T-helper 2 cell treated with Interferon-gamma antibody and Interleukin-4, amounts not matched to agents 5 μg/mL and 100 μg/mL, for 36 hours (primary cell): ENCODE results near the gene PRKAR2B.

Source experiments
- DNase-seq: peaks from one replicate; pipeline ENCODE4 v3.0.0; 2021; ENCODE audit warnings: low spot score
- H3K27ac Mint-ChIP-seq: one replicate; pipeline ENCODE4 v1.8.0; 2021; ENCODE audit warnings: mild to moderate bottlenecking, mixed read lengths
- H3K27me3 Mint-ChIP-seq: one replicate; pipeline ENCODE4 v1.8.0; 2021; ENCODE audit warnings: low read depth, mixed read lengths
- H3K36me3 Mint-ChIP-seq: one replicate; pipeline ENCODE4 v1.8.0; 2021; ENCODE audit warnings: low read depth, mixed read lengths
- H3K4me1 Mint-ChIP-seq: one replicate; pipeline ENCODE4 v1.8.0; 2021; ENCODE audit warnings: low read depth, mixed read lengths
- H3K4me3 Mint-ChIP-seq: one replicate; pipeline ENCODE4 v1.8.0; 2022; ENCODE audit warnings: mild to moderate bottlenecking, moderate library complexity, mixed read lengths
- H3K9me3 Mint-ChIP-seq: one replicate; pipeline ENCODE4 v1.8.0; 2021; ENCODE audit warnings: mixed read lengths

PRKAR2B gene

DNA sequence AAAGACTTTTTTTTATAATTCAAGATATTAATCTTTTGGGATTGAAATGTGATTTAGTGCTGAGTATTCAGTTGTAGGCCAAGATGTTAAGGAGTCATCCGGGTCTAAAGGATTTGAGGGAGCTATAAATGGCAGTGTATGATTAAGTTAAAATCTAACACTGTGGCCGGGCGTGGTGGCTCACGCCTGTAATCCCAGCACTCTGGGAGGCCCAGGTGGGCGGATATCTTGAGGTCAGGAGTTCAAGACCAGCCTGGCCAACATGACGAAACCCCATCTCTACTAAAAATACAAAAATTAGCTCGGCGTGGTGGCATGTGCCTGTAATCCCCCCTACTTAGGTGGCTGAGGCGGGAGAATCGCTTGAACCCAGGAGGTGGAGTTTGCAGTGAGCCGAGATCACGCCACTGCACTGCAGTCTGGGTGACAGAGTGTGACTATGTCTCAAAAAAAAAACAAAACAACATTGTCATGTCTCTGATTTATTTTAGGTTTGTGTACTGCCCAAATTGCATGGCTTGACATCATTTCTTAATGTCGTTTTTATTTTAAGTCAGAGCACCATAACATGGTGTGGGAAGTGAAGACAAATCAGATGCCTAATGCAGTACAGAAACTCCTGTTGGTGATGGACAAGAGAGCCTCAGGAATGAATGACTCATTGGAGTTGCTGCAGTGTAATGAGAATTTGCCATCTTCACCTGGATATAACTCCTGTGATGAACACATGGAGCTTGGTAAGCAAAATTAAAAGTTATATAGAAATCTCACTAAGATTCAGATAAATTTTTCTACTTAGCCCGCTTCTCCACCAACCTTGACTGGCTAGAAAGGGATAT is 135.0 kb downstream of the PRKAR2B start:
- Mint-ChIP-seq H3K27ac (no peak overlapping the region), H3K4me1 (peaks cover 6% of the 10 kb centered on the region), H3K4me3 (no peak overlapping the region), H3K36me3 (peaks cover 19% of the 10 kb centered on the region), H3K27me3 (no peaks in the 10 kb centered on the region), H3K9me3 (no peaks in the 10 kb centered on the region)
- DNase-seq, result no peak

DNA sequence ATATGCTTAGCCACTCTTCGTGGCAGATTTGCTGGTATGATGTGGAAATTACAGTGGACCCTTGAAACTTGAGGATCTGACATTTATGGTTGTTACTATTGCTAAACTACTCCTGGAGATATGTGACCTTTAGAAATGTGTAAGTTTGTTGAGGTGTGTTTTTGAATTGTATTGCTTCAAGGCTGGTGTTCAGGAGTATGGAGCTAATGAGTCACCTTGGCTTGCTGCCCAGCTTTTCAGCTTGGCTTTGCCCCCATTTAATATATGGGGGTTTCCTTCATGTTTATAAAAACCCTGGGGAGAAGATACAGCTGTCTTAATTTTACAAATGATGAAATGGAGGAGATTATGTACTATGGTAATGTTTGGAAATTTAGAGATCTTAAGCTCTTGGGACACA is 135.9 kb downstream of the PRKAR2B start:
- Mint-ChIP-seq H3K36me3 (peaks cover 22% of the 10 kb centered on the region), H3K27ac (no peak overlapping the region), H3K27me3 (no peaks in the 10 kb centered on the region)

DNA sequence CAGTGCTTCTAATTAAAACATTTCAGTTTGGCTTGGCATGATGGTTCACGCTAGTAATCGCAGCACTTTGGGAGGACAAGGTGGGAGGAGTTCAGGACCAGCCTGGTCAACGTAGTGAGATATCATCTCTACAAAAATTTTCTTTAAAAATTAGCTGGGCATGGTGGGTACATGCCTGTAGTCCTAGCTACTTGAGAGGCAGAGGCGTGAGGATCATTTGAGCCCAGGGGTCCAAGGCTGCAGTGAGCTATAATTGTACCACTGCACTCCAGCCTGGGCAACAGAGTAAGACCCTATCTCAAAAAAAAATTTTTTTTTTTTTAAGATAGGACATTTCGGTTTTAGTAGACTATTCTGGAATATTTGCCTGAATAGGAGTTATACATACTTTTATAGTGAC is 136.7 kb downstream of the PRKAR2B start:
- H3K27me3 Mint-ChIP-seq, result no peaks in the 10 kb centered on the region
- no peak overlapping the region for H3K4me3 Mint-ChIP-seq
- no peaks in the 10 kb centered on the region for H3K9me3 Mint-ChIP-seq
- no peak for DNase-seq
- peaks cover 6% of the 10 kb centered on the region for H3K4me1 Mint-ChIP-seq
- peaks cover 26% of the 10 kb centered on the region for H3K36me3 Mint-ChIP-seq
- H3K27ac Mint-ChIP-seq, result no peak overlapping the region

More for the DNA sequence above, 135.9 kb downstream of the PRKAR2B start:
- H3K9me3 Mint-ChIP-seq, result no peaks in the 10 kb centered on the region
- peaks cover 6% of the 10 kb centered on the region for H3K4me1 Mint-ChIP-seq
- DNase-seq, result no peak
- H3K4me3 Mint-ChIP-seq, result no peak overlapping the region

DNA sequence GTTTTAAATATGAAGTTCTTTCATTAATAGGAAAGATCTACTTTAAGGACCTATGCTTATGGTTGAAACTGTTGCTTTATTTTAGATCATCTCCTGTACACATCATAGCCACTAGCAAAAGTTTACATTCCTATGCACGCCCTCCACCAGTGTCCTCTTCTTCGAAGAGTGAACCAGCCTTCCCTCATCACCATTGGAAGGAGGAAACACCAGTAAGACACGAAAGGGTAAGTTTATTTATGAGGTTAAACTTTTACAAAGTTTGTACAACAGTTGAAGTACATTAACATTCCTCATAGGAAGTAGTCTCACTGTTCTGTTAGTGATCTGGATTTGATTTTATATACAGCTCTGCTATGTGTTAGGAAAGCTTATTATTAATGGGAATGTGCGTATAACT is 141.2 kb downstream of the PRKAR2B start:
- no peak for DNase-seq
- H3K27ac Mint-ChIP-seq, result no peak overlapping the region
- H3K9me3 Mint-ChIP-seq, result no peaks in the 10 kb centered on the region
- peaks cover 38% of the 10 kb centered on the region for H3K36me3 Mint-ChIP-seq
- no peaks in the 10 kb centered on the region for H3K4me1 Mint-ChIP-seq
- no peak overlapping the region for H3K4me3 Mint-ChIP-seq
- H3K27me3 Mint-ChIP-seq, result no peaks in the 10 kb centered on the region

DNA sequence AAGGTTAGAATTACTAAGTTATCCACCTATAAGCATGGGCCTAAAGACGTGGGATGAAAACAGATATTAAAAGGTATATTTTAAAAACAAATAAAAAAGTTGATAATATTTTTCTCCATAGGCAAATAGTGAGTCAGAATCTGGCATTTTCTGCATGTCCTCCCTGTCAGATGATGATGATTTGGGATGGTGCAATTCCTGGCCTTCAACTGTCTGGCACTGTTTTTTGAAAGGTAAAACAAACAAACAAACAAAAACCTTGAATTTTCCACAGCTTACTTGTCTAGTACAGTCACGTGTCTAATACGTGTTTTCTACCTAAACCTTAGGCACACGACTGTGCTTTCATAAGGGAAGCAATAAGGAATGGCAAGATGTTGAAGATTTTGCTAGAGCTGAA is 141.7 kb downstream of the PRKAR2B start:
- Mint-ChIP-seq H3K4me1 (no peaks in the 10 kb centered on the region), H3K36me3 (peaks cover 33% of the 10 kb centered on the region), H3K27ac (no peak overlapping the region), H3K4me3 (no peak overlapping the region), H3K27me3 (no peaks in the 10 kb centered on the region), H3K9me3 (no peaks in the 10 kb centered on the region)
- no peak for DNase-seq

DNA sequence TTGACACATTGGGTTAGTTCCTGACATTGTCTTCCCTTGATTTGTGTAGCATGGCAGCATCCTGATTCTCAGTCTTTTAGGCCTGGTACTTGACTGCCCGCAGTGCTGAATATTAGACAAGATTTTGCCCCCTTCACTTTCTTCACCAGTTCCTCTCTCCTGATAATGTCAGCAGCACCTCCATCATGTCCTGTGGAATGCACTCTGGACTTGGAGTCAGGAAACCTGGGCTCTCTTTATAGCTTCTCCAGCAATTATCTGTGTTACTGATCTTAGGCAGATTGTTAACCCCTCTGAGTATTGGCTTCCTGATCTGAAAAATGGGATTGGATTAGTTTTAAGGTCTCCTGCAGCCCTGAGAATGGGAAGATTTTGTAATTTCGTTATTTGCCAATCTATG is 143.3 kb downstream of the PRKAR2B start:
- Mint-ChIP-seq H3K27ac (no peak overlapping the region), H3K9me3 (no peaks in the 10 kb centered on the region), H3K27me3 (no peaks in the 10 kb centered on the region), H3K4me3 (no peak overlapping the region), H3K36me3 (peaks cover 36% of the 10 kb centered on the region), H3K4me1 (no peaks in the 10 kb centered on the region)
- no peak for DNase-seq

DNA sequence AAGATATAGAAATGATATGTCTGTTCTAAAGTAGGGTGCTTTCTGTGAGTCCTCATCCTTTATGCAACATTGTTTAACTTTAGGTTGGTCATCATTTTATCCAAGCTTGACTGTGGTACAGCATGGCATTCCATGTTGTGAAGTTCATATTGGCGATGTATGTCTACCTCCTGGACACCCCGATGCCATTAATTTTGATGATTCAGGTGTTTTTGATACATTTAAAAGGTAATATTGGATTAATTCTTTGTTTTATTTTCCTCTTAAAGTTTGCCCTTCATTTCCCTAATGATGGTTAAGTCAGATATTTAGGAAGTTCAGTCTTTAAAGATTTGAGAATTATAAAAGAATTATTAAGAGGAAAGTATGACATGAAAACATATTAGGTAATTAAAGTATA is 145.6 kb downstream of the PRKAR2B start:
- Mint-ChIP-seq H3K4me3 (no peak overlapping the region), H3K27me3 (no peaks in the 10 kb centered on the region), H3K36me3 (peaks cover 32% of the 10 kb centered on the region), H3K4me1 (peaks cover 2% of the 10 kb centered on the region), H3K9me3 (no peaks in the 10 kb centered on the region), H3K27ac (no peak overlapping the region)
- no peak for DNase-seq

DNA sequence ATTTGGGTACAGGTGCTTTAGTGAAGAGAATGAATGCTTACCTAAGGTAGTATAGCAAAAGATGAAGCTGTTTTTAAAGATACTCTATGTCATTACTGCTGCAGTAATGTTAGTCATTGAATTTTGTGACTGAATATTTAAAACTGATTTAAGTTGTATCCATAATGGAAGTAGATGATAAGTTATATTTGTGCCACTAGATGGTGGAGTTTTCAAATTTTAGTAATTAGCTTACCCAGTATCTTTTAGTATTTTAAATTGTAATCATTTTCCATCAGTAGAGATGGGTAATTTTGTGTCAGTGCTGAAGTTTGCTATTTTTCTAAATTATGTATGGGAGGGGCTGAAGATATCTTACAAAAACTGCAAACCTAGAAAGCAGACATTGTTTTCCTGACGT is 149.5 kb downstream of the PRKAR2B start:
- H3K36me3 Mint-ChIP-seq, result peaks cover 21% of the 10 kb centered on the region

DNA sequence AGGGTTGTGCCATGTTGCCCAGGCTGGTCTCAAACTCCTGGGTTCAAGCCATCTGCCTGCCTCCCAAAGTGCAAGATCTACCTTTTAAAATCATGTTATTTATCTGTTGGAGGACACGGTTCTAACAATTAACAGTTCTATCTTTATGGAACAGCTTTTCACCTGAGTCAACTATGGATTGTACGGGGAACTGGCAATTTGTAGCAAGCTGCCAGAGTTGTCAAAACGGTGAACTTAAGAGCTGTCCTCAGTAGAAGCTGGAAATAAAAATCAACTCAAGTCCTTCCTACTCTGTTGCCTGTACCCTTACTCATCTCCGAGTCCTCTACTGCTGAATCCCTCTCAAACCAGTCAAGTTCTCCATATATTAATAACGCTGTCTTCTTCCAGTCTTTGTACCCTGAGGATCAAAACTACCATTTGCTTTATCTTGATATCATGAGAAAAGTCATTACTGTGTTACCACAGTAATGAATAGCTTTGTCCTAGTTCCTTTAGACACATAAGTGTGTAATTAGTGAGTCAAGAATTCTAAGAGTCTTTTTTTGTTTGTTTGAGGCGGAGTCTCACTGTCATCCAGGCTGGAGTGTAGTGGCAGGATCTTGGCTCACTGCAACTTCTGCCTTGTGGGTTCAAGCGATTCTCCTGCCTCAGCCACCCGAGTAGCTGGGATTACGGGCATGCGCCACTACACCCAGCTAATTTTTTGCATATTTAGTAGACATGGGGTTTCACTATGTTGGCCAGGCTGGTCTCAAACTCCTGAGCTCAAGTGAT is 152.5 kb downstream of the PRKAR2B start:
- Mint-ChIP-seq H3K4me3 (no peak overlapping the region), H3K36me3 (peaks cover 36% of the 10 kb centered on the region), H3K4me1 (peaks cover 2% of the 10 kb centered on the region), H3K27ac (no peak overlapping the region), H3K27me3 (no peaks in the 10 kb centered on the region), H3K9me3 (no peaks in the 10 kb centered on the region)
- no peak for DNase-seq

More for the DNA sequence above, 149.5 kb downstream of the PRKAR2B start:
- DNase-seq, result no peak
- Mint-ChIP-seq H3K4me3 (no peak overlapping the region), H3K27me3 (no peaks in the 10 kb centered on the region), H3K9me3 (no peaks in the 10 kb centered on the region), H3K4me1 (peaks cover 2% of the 10 kb centered on the region), H3K27ac (no peak overlapping the region)

DNA sequence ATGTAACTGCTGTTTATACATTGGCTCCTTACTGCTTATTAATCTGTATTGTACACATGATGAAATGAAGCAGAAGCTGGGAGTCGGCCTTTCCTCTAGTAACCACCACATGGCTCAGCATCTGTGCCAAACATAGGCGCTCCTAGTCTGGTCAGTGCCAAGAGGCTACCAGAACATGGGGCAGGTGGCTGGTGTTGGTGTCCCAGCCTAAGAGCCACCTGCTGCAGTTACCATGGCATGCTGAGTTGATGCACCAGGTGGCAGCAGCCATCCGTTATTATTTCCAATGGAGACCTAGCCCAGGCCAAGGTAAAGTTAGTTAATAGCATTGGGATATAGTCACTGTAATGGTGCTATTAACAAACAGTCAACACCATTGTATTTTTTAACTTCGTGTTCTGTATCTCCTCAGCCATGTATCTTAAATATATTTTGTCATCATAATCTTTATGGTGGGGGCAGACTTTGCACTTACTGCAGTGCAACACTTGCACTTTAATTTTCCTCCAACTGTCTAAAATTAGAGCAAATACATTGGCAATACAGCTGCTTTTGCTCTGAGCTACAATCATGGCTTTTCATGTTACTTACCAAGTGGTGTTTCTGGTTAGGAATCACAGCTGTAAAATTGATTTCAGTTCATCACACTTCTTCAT is 157.4 kb downstream of the PRKAR2B start:
- no peak overlapping the region for H3K27ac Mint-ChIP-seq
- no peak for DNase-seq
- H3K36me3 Mint-ChIP-seq, result peaks cover 38% of the 10 kb centered on the region
- no peak overlapping the region for H3K4me3 Mint-ChIP-seq
- no peaks in the 10 kb centered on the region for H3K4me1 Mint-ChIP-seq
- no peaks in the 10 kb centered on the region for H3K27me3 Mint-ChIP-seq
- H3K9me3 Mint-ChIP-seq, result no peaks in the 10 kb centered on the region

DNA sequence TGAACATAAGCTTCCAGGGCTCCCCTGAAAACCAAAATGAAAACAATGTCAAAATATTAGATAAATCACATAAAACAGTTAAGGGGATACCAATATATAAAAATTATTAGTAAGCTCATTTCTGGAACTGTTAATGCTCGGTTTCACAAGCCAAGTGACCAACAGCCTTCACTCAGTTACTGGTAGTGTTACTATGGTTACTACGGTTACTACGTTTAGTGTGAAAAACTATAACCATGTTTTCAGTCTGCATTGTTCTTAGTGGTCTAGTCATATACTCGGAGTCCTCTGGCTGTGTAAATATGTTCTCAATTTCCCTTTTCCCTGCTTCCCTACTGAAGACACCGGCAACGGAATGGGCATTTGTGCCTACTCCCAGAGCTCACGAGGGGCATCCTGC is 159.1 kb downstream of the PRKAR2B start:
- H3K4me3 Mint-ChIP-seq, result no peak overlapping the region
- no peak overlapping the region for H3K27ac Mint-ChIP-seq
- no peak for DNase-seq
- no peaks in the 10 kb centered on the region for H3K4me1 Mint-ChIP-seq
- H3K9me3 Mint-ChIP-seq, result no peaks in the 10 kb centered on the region
- peaks cover 38% of the 10 kb centered on the region for H3K36me3 Mint-ChIP-seq
- no peaks in the 10 kb centered on the region for H3K27me3 Mint-ChIP-seq

DNA sequence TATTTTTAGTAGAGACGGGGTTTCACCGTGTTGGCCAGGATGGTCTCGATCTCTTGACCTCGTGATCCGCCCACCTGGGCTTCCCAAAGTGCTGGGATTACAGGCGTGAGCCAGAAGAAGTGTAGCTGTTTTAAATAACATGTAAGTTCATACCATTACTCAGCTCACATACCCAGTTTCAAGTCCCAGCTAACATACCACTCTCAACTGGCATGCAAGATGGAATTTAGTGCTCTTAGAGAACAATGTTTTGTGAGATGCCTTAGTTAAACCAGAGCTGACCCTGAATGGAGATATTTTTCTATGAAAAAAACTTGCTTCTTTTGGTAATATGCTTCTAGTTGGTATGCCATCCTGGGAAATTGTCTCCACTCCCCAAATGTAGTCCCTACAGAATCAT is 161.6 kb downstream of the PRKAR2B start:
- H3K4me3 Mint-ChIP-seq, result no peak overlapping the region
- H3K4me1 Mint-ChIP-seq, result no peaks in the 10 kb centered on the region
- no peaks in the 10 kb centered on the region for H3K9me3 Mint-ChIP-seq
- peaks cover 30% of the 10 kb centered on the region for H3K36me3 Mint-ChIP-seq
- no peak overlapping the region for H3K27ac Mint-ChIP-seq
- DNase-seq, result no peak
- H3K27me3 Mint-ChIP-seq, result no peaks in the 10 kb centered on the region

DNA sequence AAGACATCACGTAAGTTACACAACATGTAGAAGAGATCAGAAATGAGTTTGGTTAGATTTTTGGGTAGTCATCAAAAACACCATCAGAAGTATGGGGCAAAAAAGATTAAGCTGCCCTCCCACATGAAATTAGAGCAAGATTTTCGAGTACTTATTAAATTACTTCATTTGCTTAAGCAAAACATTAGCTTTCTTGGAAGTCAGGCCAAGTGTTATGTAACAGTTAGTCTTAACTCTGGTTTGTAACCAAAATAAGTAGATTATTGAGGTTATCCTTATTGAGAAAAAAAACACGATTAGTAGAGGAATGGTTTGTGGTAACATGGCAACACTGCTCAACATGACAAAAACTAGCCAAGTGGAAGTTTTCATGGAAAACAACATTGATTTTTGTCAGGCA is 162.2 kb downstream of the PRKAR2B start:
- no peak overlapping the region for H3K27ac Mint-ChIP-seq
- H3K9me3 Mint-ChIP-seq, result no peaks in the 10 kb centered on the region
- peaks cover 26% of the 10 kb centered on the region for H3K36me3 Mint-ChIP-seq
- no peak for DNase-seq
- H3K27me3 Mint-ChIP-seq, result no peaks in the 10 kb centered on the region
- H3K4me1 Mint-ChIP-seq, result no peaks in the 10 kb centered on the region
- no peak overlapping the region for H3K4me3 Mint-ChIP-seq

DNA sequence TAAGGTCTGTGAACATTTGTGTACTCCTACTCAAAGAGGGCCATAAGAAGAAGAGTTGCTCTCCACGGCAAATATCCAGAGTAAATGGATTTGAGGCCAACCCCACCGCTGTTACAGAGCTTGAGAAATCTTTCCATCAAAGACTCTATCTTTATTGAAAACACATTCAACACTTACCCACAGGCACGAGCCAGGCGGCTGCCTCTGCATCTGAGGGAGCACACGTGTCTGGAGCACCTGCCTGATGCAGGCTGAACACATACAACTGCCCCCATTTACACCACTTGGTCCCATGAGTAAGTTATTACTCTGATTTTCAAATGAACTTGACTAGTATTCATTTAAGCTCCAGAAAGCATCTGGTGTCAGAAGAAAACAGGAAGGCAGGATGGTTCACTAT is 163.0 kb downstream of the PRKAR2B start:
- Mint-ChIP-seq H3K27me3 (no peaks in the 10 kb centered on the region), H3K9me3 (no peaks in the 10 kb centered on the region), H3K27ac (no peak overlapping the region), H3K4me1 (no peaks in the 10 kb centered on the region), H3K36me3 (peaks cover 24% of the 10 kb centered on the region), H3K4me3 (no peak overlapping the region)
- DNase-seq, result no peak
